Measurements from ENCODE around the gene PDLIM1. TPM values are rescaled to one million over a fixed set of nuclear protein-coding genes. Genes with fewer than 3 reads are reported as not detected.

Gene PDLIM1
- 1 to 10 TPM in 2 of 3 donors, under 1 TPM in 1; 0.66 to 2.8 (median 1.2) TPM for total RNA-seq

- ATAC-seq = peak; percentile 70 to 79
- no peak for DNase-seq
- peaks cover 35% of the 10 kb centered on the region for H3K27me3 Mint-ChIP-seq (ENCODE audit: low read depth)
- H3K4me1 Mint-ChIP-seq (ENCODE audit: low read depth) = peaks cover 23% of the 10 kb centered on the region
- H3K36me3 Mint-ChIP-seq (ENCODE audit: insufficient read depth) = peaks cover 2% of the 10 kb centered on the region
- H3K9me3 Mint-ChIP-seq = no peaks in the 10 kb centered on the region
- H3K4me3 Mint-ChIP-seq = peak within 1 kb of the TSS; percentile 71
Observed at GRCh38 chr10:95290461-95291364, at the start of gene PDLIM1. Gene PDLIM1, minus strand, starts transcription at chr10:95291003. Its CDS starts 88 bp downstream, at chr10:95290915.

GRCh38 chr10:95339863-95340262 is 49.1 kb upstream of the PDLIM1 start:
- H3K9me3 Mint-ChIP-seq = no peaks in the 10 kb centered on the region
- H3K27me3 Mint-ChIP-seq (ENCODE audit: low read depth) = no peaks in the 10 kb centered on the region
- ATAC-seq (no peak), DNase-seq (no peak)
- no peaks in the 10 kb centered on the region for H3K36me3 Mint-ChIP-seq (ENCODE audit: insufficient read depth)
- H3K4me3 Mint-ChIP-seq = no peak overlapping the region
- H3K4me1 Mint-ChIP-seq (ENCODE audit: low read depth) = no peaks in the 10 kb centered on the region

- Mint-ChIP-seq H3K9me3 (no peaks in the 10 kb centered on the region), H3K4me3 (no peak overlapping the region)
- ATAC-seq = no peak
Observed at GRCh38 chr10:95337423-95338160, 46.8 kb upstream of the PDLIM1 start.

GRCh38 chr10:95336702-95337101 is 45.9 kb upstream of the PDLIM1 start:
- no peak for DNase-seq
- Mint-ChIP-seq H3K27me3 (ENCODE audit: low read depth) (no peaks in the 10 kb centered on the region), H3K36me3 (ENCODE audit: insufficient read depth) (no peaks in the 10 kb centered on the region)

More at GRCh38 chr10:95337423-95338160, 46.8 kb upstream of the PDLIM1 start:
- no peaks in the 10 kb centered on the region for H3K4me1 Mint-ChIP-seq (ENCODE audit: low read depth)
- H3K36me3 Mint-ChIP-seq (ENCODE audit: insufficient read depth) = no peaks in the 10 kb centered on the region
- no peaks in the 10 kb centered on the region for H3K27me3 Mint-ChIP-seq (ENCODE audit: low read depth)
- DNase-seq = no peak

GRCh38 chr10:95335933-95336699 is 45.3 kb upstream of the PDLIM1 start:
- DNase-seq (no peak), ATAC-seq (no peak)
- H3K27me3 Mint-ChIP-seq (ENCODE audit: low read depth) = no peaks in the 10 kb centered on the region
- H3K4me1 Mint-ChIP-seq (ENCODE audit: low read depth) = no peaks in the 10 kb centered on the region
- H3K36me3 Mint-ChIP-seq (ENCODE audit: insufficient read depth) = no peaks in the 10 kb centered on the region
- H3K4me3 Mint-ChIP-seq = no peak overlapping the region
- H3K9me3 Mint-ChIP-seq = no peaks in the 10 kb centered on the region

More at GRCh38 chr10:95336702-95337101, 45.9 kb upstream of the PDLIM1 start:
- no peaks in the 10 kb centered on the region for H3K4me1 Mint-ChIP-seq (ENCODE audit: low read depth)
- no peak overlapping the region for H3K4me3 Mint-ChIP-seq
- no peak for ATAC-seq
- H3K9me3 Mint-ChIP-seq = no peaks in the 10 kb centered on the region

- Mint-ChIP-seq H3K9me3 (no peaks in the 10 kb centered on the region), H3K36me3 (ENCODE audit: insufficient read depth) (no peaks in the 10 kb centered on the region), H3K4me3 (no peak overlapping the region), H3K27me3 (ENCODE audit: low read depth) (no peaks in the 10 kb centered on the region), H3K4me1 (ENCODE audit: low read depth) (no peaks in the 10 kb centered on the region)
- ATAC-seq (no peak), DNase-seq (no peak)
Observed at GRCh38 chr10:95334805-95335144, 44.0 kb upstream of the PDLIM1 start.

- Mint-ChIP-seq H3K9me3 (no peaks in the 10 kb centered on the region), H3K27me3 (ENCODE audit: low read depth) (no peaks in the 10 kb centered on the region), H3K4me1 (ENCODE audit: low read depth) (no peaks in the 10 kb centered on the region), H3K4me3 (no peak overlapping the region), H3K36me3 (ENCODE audit: insufficient read depth) (no peaks in the 10 kb centered on the region)
- ATAC-seq (no peak), DNase-seq (no peak)
Observed at GRCh38 chr10:95333997-95334804, 43.4 kb upstream of the PDLIM1 start.

GRCh38 chr10:95332666-95333249 is 42.0 kb upstream of the PDLIM1 start:
- no peaks in the 10 kb centered on the region for H3K36me3 Mint-ChIP-seq (ENCODE audit: insufficient read depth)
- H3K4me3 Mint-ChIP-seq = no peak overlapping the region
- H3K4me1 Mint-ChIP-seq (ENCODE audit: low read depth) = no peaks in the 10 kb centered on the region
- ATAC-seq (no peak), DNase-seq (no peak)
- no peaks in the 10 kb centered on the region for H3K27me3 Mint-ChIP-seq (ENCODE audit: low read depth)
- no peaks in the 10 kb centered on the region for H3K9me3 Mint-ChIP-seq

GRCh38 chr10:95331596-95332130 is 40.9 kb upstream of the PDLIM1 start:
- Mint-ChIP-seq H3K27me3 (ENCODE audit: low read depth) (no peaks in the 10 kb centered on the region), H3K4me1 (ENCODE audit: low read depth) (no peaks in the 10 kb centered on the region), H3K4me3 (no peak overlapping the region), H3K9me3 (no peaks in the 10 kb centered on the region), H3K36me3 (ENCODE audit: insufficient read depth) (no peaks in the 10 kb centered on the region)
- no peak for ATAC-seq
- no peak for DNase-seq

- no peak for ATAC-seq
- no peaks in the 10 kb centered on the region for H3K4me1 Mint-ChIP-seq (ENCODE audit: low read depth)
- no peaks in the 10 kb centered on the region for H3K9me3 Mint-ChIP-seq
- no peak for DNase-seq
- no peaks in the 10 kb centered on the region for H3K27me3 Mint-ChIP-seq (ENCODE audit: low read depth)
- H3K4me3 Mint-ChIP-seq = no peak overlapping the region
- no peaks in the 10 kb centered on the region for H3K36me3 Mint-ChIP-seq (ENCODE audit: insufficient read depth)
Observed at GRCh38 chr10:95330966-95331453, 40.2 kb upstream of the PDLIM1 start.

GRCh38 chr10:95329296-95329695 is 38.5 kb upstream of the PDLIM1 start:
- H3K9me3 Mint-ChIP-seq = no peaks in the 10 kb centered on the region
- no peak overlapping the region for H3K4me3 Mint-ChIP-seq
- H3K4me1 Mint-ChIP-seq (ENCODE audit: low read depth) = no peaks in the 10 kb centered on the region
- DNase-seq = no peak
- no peaks in the 10 kb centered on the region for H3K27me3 Mint-ChIP-seq (ENCODE audit: low read depth)
- no peak for ATAC-seq
- no peaks in the 10 kb centered on the region for H3K36me3 Mint-ChIP-seq (ENCODE audit: insufficient read depth)

- no peak overlapping the region for H3K4me3 Mint-ChIP-seq
- no peaks in the 10 kb centered on the region for H3K4me1 Mint-ChIP-seq (ENCODE audit: low read depth)
- ATAC-seq (no peak), DNase-seq (no peak)
- no peaks in the 10 kb centered on the region for H3K9me3 Mint-ChIP-seq
- no peaks in the 10 kb centered on the region for H3K36me3 Mint-ChIP-seq (ENCODE audit: insufficient read depth)
- H3K27me3 Mint-ChIP-seq (ENCODE audit: low read depth) = no peaks in the 10 kb centered on the region
Observed at GRCh38 chr10:95328013-95328412, 37.2 kb upstream of the PDLIM1 start.

- DNase-seq = no peak
- Mint-ChIP-seq H3K36me3 (ENCODE audit: insufficient read depth) (no peaks in the 10 kb centered on the region), H3K4me1 (ENCODE audit: low read depth) (no peaks in the 10 kb centered on the region), H3K27me3 (ENCODE audit: low read depth) (no peaks in the 10 kb centered on the region), H3K9me3 (no peaks in the 10 kb centered on the region), H3K4me3 (no peak overlapping the region)
- ATAC-seq = no peak
Observed at GRCh38 chr10:95327367-95327766, 36.6 kb upstream of the PDLIM1 start.

Data from activated T-cell treated with anti-CD3 and anti-CD28 coated beads, Interleukin-2, amount 50 U/mL, for 4 hours (primary cell).